Activated effector memory CD4-positive, alpha-beta T cell treated with anti-CD3 and anti-CD28 coated beads, Interleukin-2, amount 50 U/mL, for 16 hours (primary cell): Measurements from ENCODE around the gene NELFCD.
A peak's percentile ranks its signal among the peaks of the same experiment; 100 is the strongest.

Source experiments
- DNase-seq: peaks from one replicate; pipeline ENCODE4 v3.0.0-alpha.2; 2020

Gene NELFCD

DNA sequence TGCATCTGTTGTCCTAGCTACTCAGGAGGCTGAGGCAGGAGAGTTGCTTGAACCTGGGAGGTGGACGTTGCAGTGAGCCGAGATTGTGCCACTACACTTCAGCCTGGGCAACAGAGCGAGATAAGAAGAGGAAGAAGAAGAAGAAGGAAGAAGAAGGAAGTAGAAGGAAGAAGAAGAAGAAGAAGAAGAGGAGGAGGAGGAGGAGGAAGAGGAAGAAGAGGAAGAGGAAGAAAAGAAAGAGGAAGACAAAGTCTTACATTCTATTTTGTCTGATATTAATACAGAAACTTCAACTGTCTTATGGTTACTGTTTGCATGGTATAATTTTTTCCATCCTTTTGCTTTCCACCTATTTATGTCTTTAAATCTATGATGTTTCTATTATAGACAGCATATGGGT lies 7.2 kb upstream of the NELFCD start:
- no peak for DNase-seq

- no peak for DNase-seq
These were observed 5.7 kb upstream of the NELFCD start for GRCh38 chr20:58975353-58975752.

GRCh38 chr20:58976061-58976730 lies 4.9 kb upstream of the NELFCD start:
- DNase-seq = no peak

- no peak for DNase-seq
These were observed 2.5 kb upstream of the NELFCD start for GRCh38 chr20:58978351-58979190.

GRCh38 chr20:58981628-58982364 lies 740 bp downstream of the NELFCD start:
- DNase-seq = no peak

- peak; percentile 38 for DNase-seq
These were observed 1.5 kb downstream of the NELFCD start for GRCh38 chr20:58982406-58983114.

DNA sequence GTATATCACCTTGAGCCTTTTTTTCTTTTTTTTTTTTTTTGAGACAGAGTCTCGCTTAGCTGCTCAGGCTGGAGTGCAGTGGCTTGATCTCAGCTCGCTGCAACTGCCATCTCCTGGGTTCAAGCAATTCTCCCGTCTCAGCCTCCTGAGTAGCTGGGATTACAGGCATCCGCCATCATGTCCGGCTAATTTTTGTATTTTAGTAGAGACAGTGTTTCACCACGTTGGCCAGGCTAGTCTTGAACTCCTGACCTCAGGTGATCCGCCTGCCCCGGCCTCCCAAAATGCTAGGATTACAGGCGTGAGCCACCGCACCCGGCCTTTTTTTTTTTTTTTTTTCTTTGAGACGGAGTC lies 2.0 kb downstream of the NELFCD start:
- peak; percentile 48 for DNase-seq

DNA sequence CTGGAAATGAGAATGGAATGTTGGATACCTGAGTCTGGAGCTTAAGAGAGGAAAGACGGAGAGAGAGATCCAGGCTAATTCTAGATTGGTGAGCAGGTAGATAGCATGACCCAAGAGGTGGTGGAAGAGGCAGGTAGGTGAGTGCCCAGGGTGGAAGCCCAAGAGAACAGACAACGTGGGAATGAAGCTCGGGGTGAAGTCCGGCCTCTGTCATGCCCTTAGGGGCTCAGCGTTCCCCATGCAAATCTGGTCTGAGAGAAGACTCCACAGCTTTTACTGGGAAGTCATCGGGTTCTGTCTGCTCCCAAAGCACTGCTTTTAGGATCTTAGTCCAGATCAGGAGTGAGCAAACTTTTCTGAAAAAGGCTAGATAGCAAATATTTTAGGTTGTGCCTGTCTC lies 3.6 kb downstream of the NELFCD start:
- DNase-seq = peak; percentile 30

DNA sequence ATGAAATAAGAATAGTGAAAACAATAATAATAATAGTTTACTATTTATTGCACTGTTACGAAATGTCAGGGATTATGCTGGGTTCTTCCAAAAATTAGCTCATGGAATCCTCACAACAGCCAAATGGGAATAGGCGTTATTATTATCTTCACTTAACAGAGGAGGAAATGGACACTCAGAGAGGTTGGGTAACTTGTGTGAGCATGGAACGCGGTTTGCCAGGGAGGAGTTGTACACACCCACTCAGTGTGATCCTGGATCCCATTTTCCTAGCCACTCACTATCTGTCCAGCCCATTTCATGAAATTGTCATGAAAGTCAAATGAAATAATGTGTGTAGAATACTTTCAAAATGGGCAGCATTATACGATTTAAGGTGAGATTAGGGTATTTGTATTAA lies 4.6 kb downstream of the NELFCD start:
- DNase-seq = no peak

DNA sequence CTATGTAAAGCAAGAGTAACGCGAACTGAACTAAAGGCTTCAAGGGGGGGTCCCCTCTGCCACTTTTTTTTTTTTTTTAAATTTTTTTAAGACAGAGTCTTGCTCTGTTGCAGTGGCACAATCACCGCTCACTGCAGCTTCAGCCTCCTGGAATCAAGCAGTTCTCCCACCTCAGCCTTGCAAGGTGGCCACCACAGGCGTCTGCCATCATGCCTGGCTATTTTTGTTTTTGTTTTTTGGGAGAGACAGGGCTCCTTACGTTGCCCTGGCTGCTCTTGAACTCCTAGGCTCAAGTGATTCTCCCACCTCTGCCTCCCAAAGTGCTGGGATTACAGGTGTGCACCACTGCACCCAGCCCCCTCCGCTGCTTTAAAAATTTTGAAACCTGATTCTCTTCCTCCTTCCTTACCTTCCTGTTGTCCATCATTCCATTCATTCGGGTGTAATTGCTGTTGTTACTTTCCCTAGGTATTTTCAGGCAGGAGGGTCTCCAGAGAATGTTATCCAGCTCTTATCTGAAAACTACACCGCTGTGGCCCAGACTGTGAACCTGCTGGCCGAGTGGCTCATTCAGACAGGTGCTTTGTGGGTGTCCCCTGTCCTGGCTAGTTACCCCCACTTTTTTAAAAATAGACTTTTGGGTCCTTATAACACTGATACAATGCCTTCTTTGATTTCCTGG lies 5.4 kb downstream of the NELFCD start:
- peak; percentile 8 for DNase-seq

DNA sequence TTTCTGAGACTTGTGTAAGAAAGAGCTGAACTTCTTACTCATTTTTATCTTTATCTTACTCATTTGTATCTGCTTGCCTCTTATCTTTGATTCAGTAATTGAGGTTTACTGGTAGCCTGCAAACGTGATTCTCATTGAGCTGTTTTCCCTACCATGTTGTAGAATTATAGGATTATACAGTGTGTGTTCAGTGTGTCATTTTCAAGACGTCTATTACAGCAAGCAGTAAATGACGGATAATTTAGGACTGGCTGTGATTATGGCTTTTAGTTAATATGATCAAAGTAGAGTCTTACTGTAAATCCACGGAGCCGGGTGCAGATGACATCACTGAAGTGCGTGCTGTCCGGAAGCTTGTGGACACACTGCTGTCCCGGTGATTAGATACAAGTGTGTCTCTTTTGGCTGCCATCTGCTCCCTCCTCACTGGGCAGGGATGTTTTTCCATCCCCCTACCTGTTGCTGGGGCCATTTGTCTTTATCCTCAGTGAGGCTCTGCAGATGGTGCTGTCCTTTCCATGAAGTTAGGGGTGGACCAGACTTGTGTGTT lies 6.0 kb downstream of the NELFCD start:
- no peak for DNase-seq

DNA sequence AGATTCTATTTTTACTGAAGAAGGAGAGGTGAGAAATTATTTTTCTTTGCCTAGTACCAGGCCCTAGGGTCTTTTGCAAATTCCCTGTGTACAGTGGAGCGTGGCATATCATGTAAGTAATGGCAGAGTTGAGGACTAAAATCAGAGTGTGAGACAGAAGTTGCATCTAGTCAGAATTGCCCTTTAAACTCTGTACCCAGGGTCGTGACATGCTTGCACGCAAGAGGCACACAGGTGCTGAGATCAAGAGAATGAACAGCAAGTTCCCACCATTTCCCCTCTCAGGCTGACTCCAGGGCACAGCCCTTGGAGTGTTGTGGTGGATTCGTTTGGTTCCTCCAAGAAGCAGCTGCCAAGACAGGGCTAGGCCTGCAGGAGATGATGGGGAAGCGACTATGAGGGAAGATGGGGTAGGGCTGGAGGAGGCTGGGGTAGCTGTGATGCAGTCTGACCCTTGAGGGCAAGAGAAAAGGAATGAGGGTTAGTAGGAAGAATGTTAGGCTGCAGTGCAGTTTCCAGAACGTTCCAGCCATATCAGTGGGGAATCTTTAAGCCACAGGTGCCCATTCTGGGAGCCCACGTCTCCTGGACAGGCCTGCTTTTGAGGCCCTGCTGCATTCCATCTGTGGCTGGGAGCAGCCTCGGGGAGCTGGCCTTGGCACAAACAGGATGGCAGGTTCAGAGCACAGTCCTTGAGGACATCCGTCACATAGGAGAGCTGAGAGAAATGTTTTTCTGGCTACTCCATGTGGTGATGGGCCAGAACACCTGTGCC lies 6.9 kb downstream of the NELFCD start:
- DNase-seq = peak; percentile 48

GRCh38 chr20:58988565-58988882 lies 7.5 kb downstream of the NELFCD start:
- DNase-seq = no peak

DNA sequence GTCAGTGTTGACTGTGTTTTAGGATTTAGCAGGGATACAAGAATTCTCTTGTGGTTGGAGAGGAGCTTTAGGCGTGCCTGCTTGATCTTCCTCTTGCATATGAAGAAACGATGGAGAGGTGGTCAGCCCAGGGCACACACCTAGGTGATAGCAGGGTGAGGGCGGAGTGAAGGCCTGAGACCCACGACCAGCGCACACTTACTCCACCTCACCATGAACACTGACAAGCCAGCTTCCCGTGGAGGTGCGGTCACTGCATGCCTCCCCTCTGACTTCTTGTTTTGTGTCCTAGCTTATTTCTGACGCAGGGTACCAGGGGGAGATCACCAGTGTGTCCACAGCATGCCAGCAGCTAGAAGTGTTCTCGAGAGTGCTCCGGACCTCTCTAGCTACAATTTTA lies 8.1 kb downstream of the NELFCD start:
- peak; percentile 53 for DNase-seq

GRCh38 chr20:58990651-58991445 lies 9.8 kb downstream of the NELFCD start:
- peak; percentile 34 for DNase-seq

DNA sequence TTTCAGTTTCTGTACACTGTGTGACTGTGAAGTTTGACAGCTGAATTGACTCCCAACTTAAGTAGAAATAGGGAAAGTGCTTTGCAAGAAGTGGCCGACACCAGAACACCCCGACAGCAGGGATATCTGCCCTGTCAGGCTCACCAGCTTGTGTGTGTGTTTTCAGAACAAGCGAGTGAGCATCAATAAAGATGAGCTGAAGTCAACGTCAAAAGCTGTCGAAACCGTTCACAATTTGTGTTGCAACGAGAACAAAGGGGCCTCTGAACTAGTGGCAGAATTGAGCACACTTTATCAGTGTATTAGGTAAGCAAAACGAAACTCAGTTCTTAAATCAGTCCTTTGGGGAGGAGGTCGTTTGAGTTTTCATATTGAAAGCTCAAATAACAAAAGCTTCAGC lies 10.7 kb downstream of the NELFCD start:
- peak; percentile 36 for DNase-seq

DNA sequence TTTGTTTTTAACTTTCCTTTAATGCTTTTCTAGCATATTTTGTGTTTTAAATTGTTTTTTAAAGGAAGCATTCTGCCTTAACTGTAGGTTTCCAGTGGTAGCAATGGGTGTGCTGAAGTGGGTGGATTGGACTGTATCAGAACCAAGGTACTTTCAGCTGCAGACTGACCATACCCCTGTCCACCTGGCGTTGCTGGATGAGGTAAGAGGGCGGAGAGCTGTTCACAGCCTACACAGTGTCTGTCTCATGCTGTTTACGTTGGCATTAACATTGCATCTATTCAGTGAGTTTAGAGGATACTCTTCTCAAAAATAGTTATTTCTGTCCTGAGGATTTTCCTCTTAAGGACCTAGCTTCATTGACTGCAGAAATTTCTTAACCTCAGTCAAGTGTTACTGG lies 11.9 kb downstream of the NELFCD start:
- DNase-seq = no peak

GRCh38 chr20:58993332-58994248 lies 12.5 kb downstream of the NELFCD start:
- peak; percentile 60 for DNase-seq

- peak; percentile 38 for DNase-seq
These were observed 13.5 kb downstream of the NELFCD start for GRCh38 chr20:58994390-58995159.
